GM15510 (cell line): Measurements from ENCODE around the gene BMP2.

Source experiments
- POLR2A ChIP-seq: IDR thresholded peaks from 3 replicates; pipeline ENCODE4 v1.6.1; 2011; ENCODE audit warnings: borderline replicate concordance; ENCODE audit not compliant: insufficient read length; ENCODE audit errors: extremely low read depth

The BMP2 gene

GRCh38 chr20:6786548-6786947 is 19.1 kb downstream of the BMP2 start:
- no peak for TF ChIP-seq POLR2A

GRCh38 chr20:6792789-6793188 is 25.3 kb downstream of the BMP2 start:
- no peak for TF ChIP-seq POLR2A

GRCh38 chr20:6802227-6802626 is 34.7 kb downstream of the BMP2 start:
- TF ChIP-seq POLR2A: no peak

DNA sequence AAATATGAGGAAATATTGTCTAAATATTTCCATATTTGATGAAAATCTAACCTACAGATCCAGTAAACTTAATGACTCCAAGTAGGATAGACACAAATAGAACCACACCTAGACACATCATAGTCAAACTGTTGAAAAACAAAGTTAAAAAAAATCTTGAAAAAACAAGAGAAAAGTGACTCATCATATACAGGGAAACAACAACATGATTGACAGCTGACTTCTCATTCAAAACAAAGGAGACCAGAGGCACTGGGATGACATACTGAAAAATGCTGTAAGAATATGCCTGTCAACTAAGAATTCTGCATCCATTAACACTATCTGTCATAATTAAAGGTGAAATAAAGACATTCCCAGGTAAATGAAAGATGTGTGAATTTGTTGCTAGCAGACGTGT is 38.8 kb downstream of the BMP2 start:
- TF ChIP-seq POLR2A: no peak

- no peak for TF ChIP-seq POLR2A
These were observed 44.0 kb downstream of the BMP2 start for GRCh38 chr20:6811262-6812035.

DNA sequence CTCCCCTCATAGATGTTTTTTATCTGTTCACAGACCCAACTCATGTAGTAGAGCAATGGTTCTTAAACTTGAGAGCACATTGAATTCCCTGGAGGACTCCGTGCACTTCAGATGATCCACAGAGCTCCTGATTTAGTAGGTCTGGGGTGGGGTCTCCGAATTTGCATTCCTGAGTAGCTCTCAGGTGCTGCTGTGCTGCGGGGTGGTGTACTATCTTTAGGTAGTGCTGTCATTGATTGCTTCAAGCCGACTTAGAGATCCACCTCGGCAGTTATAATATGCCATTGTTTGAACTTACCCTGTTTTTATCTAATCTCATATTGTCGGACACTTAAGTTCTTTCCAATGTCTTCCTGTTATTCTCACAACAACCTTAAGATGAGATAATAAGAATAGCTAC is 45.0 kb downstream of the BMP2 start:
- TF ChIP-seq POLR2A: no peak

GRCh38 chr20:6814945-6815344 is 47.5 kb downstream of the BMP2 start:
- TF ChIP-seq POLR2A: no peak

DNA sequence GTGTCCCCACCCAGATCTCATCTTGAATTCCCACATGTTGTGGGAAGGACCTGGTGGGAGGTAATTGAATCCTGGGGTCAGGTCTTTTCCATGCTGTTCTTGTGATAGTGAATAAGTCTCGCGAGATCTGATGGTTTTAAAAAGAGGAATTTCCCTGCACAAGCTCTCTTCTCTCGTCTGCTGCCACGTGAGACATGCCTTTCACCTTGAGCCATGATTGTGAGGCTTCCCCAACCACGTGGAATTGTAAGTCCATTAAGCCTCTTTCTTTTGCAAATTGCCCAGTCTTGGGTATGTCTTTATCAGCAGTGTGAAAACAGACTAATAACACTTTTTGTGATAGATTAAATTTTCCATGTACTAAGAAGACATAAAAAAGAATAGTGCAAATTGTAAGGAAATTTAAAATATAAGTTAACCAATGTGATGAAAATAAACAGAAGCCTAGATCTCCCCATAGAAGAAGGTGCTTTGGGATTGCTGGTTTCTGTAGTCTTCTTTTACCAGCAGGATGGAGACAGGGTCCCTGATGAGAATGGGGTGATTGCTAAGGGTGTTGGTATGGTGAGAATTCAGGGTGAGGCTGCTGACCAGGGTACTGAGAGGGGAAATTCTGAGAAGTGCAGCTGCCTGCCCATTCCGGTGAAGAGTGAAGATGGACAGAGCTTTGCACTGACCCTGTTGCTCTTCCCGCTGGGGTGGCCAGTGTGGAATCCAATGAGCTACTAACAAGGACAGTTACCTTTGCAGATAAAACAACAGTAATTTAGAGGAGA is 50.7 kb downstream of the BMP2 start:
- TF ChIP-seq POLR2A: no peak

GRCh38 chr20:6819599-6819998 is 52.1 kb downstream of the BMP2 start:
- no peak for TF ChIP-seq POLR2A

DNA sequence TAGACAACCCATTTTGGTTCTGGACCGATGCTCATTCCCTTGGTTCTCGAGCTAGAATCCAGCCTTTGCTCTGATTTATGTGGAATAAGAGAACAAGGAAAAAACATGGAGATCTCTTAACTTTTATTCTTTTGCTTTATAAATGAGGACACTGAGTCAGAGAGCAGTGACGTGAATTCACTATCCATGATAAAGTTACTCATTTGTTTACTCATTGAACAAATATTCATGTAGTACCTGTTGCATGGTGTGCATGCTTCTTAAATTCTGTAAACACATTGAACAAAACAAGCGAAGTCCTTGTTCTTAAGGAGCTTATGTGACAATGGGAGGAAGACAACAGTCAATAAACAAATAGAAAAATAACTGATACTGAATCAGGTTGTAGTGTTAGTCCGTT is 56.9 kb downstream of the BMP2 start:
- no peak for TF ChIP-seq POLR2A

- TF ChIP-seq POLR2A: no peak
These were observed 60.0 kb downstream of the BMP2 start for GRCh38 chr20:6827472-6827871.

DNA sequence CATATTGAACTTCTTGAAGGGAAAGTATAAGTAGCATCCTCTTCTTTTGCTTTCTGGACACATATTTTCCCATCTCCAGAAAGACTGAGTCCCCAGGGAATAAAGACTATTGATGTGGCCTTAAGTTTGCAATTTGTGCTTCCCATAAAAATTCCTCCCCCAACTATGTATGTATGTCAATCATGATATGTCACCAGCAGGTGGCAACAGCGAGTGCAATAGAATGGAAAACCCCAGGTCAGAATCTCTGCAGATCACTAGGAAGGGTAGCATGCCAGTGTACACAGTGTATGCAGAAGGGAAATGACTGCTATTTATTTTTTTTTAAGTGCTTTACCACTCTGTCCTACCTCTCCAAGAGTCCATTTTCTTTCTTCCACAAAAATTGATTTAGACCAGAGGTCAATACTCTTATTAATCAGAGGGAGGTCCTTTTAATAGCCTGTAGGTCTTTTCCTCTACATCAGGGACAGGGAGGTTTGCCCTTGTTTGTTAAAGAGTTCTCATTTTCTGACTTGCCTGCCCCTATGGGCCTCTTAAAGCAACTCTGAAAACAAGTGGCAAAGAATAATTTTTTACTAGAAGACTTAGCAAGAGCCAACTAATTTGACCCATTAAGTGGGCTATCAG is 61.4 kb downstream of the BMP2 start:
- no peak for TF ChIP-seq POLR2A

- TF ChIP-seq POLR2A: no peak
These were observed 62.1 kb downstream of the BMP2 start for GRCh38 chr20:6829510-6830116.
